ENCODE results near the gene MMP27.
"Not testable (repeated sequence)": the region's sequence is repeated elsewhere in the genome, so short reads cannot be mapped to it uniquely, and the experiment has no call there.

The MMP27 gene
- 0 reads per million in 9 experiments for total RNA-seq

- peaks cover 0 to 3% of the 10 kb centered on the region in 2 donors for H3K4me1 Mint-ChIP-seq (ENCODE audit: low read depth in 2 of 2)
- no peak for DNase-seq
Measured at GRCh38 chr11:102705626-102706025, at the start of gene MMP27. MMP27 (minus strand) TSS chr11:102705769; CDS start chr11:102705714, 55 bp downstream.

DNA sequence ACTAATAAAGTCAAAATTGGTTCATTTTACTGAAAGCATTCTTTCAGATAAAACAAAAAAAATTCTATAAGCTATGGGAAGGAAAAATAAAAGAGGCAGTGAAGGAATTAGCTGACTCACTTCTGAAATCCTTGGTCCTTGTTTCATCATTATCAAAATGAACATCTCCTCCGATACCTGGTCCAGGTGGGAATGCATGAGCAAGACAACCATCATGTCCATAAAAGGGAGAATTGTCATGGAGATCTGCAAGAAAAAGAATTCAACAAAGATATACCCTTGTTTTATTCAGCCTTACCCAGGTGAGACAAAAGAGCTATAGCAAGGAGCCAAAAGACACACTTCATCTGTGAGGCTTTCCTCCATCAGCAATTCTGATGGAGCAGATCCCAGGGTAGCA lies 47.7 kb upstream of the MMP27 start:
- Mint-ChIP-seq H3K4me1 (ENCODE audit: low read depth in 2 of 2) (no peaks in the 10 kb centered on the region), H3K36me3 (ENCODE audit: insufficient read depth) (peaks cover 3% of the 10 kb centered on the region), H3K27me3 (peaks cover 49 to 50% of the 10 kb centered on the region in 2 donors), H3K27ac (no peak overlapping the region), H3K4me3 (no peak overlapping the region), H3K9me3 (peaks cover 0 to 2% of the 10 kb centered on the region in 2 donors)
- DNase-seq (no peak), ATAC-seq (replicated peaks) (no peak)

More at GRCh38 chr11:102705626-102706025, at the start of gene MMP27:
- no peak within 1 kb of the TSS for H3K27ac Mint-ChIP-seq
- no peak within 1 kb of the TSS for H3K4me3 Mint-ChIP-seq
- ATAC-seq (replicated peaks), result no peak
- no peaks in the 10 kb centered on the region for H3K36me3 Mint-ChIP-seq (ENCODE audit: insufficient read depth)
- peaks cover 0 to 15% of the 10 kb centered on the region in 2 donors for H3K27me3 Mint-ChIP-seq
- H3K9me3 Mint-ChIP-seq, result no peaks in the 10 kb centered on the region

DNA sequence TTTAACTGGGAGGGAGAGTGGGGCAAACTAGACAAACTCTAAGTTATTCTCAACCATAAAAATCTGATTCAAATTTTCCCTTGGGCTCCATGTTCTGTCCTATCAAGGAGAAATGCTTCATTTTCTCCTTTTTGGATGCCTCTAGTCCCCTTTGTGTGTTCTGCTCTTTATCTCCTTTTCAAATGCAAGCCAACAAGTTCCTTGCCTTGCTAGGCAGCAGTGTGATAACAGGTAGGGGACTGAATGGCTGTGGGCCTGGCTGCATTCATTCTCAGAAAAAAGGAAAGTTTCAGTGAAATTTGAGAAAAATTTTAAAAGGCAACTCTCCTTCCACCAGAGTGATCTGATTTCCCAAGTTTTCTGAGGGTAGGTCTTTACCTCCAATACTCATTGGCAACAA lies 46.1 kb upstream of the MMP27 start:
- no peak for ATAC-seq (replicated peaks)
- H3K36me3 Mint-ChIP-seq (ENCODE audit: insufficient read depth), result peaks cover 3% of the 10 kb centered on the region
- no peaks in the 10 kb centered on the region for H3K4me1 Mint-ChIP-seq (ENCODE audit: low read depth in 2 of 2)
- H3K9me3 Mint-ChIP-seq, result peaks cover 4 to 8% of the 10 kb centered on the region in 2 donors
- DNase-seq, result no peak
- peaks cover 46 to 50% of the 10 kb centered on the region in 2 donors for H3K27me3 Mint-ChIP-seq
- no peak overlapping the region for H3K4me3 Mint-ChIP-seq
- no peak overlapping the region for H3K27ac Mint-ChIP-seq

DNA sequence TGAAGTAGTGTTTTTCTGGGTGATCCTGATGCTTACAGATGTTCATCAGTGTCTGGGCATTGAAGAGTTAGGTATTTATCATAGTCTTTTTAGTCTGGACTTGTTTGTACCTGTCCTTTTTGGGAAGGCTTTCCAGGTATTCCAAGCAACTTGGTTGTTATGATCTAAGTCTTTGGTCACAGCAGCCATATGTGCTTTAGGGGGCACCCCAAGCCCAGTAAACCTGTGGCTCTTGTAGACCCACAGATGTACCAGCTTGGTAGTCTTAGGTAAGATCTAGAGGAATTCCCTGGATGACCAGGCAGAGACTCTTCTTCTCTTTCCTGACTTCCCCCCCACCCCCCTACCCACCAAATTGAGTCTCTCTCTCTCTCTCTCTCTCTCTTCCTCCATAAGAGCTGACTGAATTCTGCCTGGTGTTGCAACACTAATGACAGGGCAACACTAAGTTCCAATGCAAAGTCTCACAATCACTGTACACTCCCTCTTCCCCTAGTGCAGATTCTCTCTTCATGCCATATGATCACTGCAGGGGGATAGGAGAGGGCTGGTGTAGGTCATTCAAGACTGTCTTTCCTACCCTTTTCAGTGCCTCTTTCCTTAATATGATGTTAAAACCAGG lies 43.6 kb upstream of the MMP27 start:
- H3K27me3 Mint-ChIP-seq, result peaks cover 23 to 33% of the 10 kb centered on the region in 2 donors
- no peaks in the 10 kb centered on the region for H3K36me3 Mint-ChIP-seq (ENCODE audit: insufficient read depth)
- ATAC-seq (replicated peaks), result no peak
- H3K4me3 Mint-ChIP-seq, result no peak overlapping the region
- peaks cover 4 to 13% of the 10 kb centered on the region in 2 donors for H3K9me3 Mint-ChIP-seq
- H3K27ac Mint-ChIP-seq, result no peak overlapping the region
- no peaks in the 10 kb centered on the region for H3K4me1 Mint-ChIP-seq (ENCODE audit: low read depth in 2 of 2)
- DNase-seq, result no peak

GRCh38 chr11:102746746-102747578 lies 41.4 kb upstream of the MMP27 start:
- not testable (repeated sequence) for H3K27ac Mint-ChIP-seq; H3K4me1 Mint-ChIP-seq (ENCODE audit: low read depth in 2 of 2); DNase-seq; H3K4me3 Mint-ChIP-seq; ATAC-seq (replicated peaks); H3K36me3 Mint-ChIP-seq (ENCODE audit: insufficient read depth)
- Mint-ChIP-seq H3K9me3 (peaks cover 4 to 14% of the 10 kb centered on the region in 2 donors), H3K27me3 (peaks cover 23 to 24% of the 10 kb centered on the region in 2 donors)

- H3K27me3 Mint-ChIP-seq, result peaks cover 11 to 18% of the 10 kb centered on the region in 2 donors
- no peaks in the 10 kb centered on the region for H3K36me3 Mint-ChIP-seq (ENCODE audit: insufficient read depth)
- no peaks in the 10 kb centered on the region for H3K9me3 Mint-ChIP-seq
- no peak for ATAC-seq (replicated peaks)
- DNase-seq, result no peak
- no peaks in the 10 kb centered on the region for H3K4me1 Mint-ChIP-seq (ENCODE audit: low read depth in 2 of 2)
- H3K27ac Mint-ChIP-seq, result no peak overlapping the region
- H3K4me3 Mint-ChIP-seq, result no peak overlapping the region
Measured at GRCh38 chr11:102734650-102735049, 29.1 kb upstream of the MMP27 start.

GRCh38 chr11:102733232-102733875 lies 27.8 kb upstream of the MMP27 start:
- ATAC-seq (replicated peaks), result no peak
- Mint-ChIP-seq H3K36me3 (ENCODE audit: insufficient read depth) (no peaks in the 10 kb centered on the region), H3K4me1 (ENCODE audit: low read depth in 2 of 2) (no peaks in the 10 kb centered on the region), H3K27me3 (peaks cover 15% of the 10 kb centered on the region in 2 donors), H3K4me3 (no peak overlapping the region), H3K9me3 (no peaks in the 10 kb centered on the region), H3K27ac (no peak overlapping the region)
- DNase-seq, result no peak

- not testable (repeated sequence) for H3K4me3 Mint-ChIP-seq; DNase-seq; H3K36me3 Mint-ChIP-seq (ENCODE audit: insufficient read depth); H3K27ac Mint-ChIP-seq; H3K4me1 Mint-ChIP-seq (ENCODE audit: low read depth in 2 of 2); H3K27me3 Mint-ChIP-seq; H3K9me3 Mint-ChIP-seq; ATAC-seq (replicated peaks)
Measured at GRCh38 chr11:102730944-102731343, 25.4 kb upstream of the MMP27 start.

GRCh38 chr11:102729849-102730815 lies 24.6 kb upstream of the MMP27 start:
- ATAC-seq (replicated peaks) (no peak), DNase-seq (no peak)
- Mint-ChIP-seq H3K4me3 (no peak overlapping the region), H3K36me3 (ENCODE audit: insufficient read depth) (no peaks in the 10 kb centered on the region), H3K27ac (no peak overlapping the region), H3K27me3 (peaks cover 6 to 14% of the 10 kb centered on the region in 2 donors), H3K9me3 (no peaks in the 10 kb centered on the region), H3K4me1 (ENCODE audit: low read depth in 2 of 2) (no peaks in the 10 kb centered on the region)

DNA sequence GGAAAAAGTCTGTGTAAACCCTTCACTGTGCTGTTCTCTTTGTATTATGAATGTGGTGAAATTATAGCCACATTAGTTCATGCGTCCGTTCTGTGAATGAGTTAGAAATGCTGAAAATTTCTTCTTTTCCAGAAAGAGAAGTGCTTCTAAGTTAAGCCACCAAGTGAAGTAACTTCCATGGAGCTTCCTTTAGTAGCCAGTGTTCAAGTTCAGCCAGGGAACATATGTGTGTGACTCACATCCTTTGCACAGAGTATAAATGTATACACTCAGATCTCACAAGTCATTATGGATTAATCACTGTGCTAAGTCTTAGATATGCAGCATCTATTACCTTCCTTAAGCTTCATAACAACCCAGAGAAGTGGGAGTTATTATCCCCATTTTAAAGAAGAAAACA lies 22.3 kb upstream of the MMP27 start:
- H3K27me3 Mint-ChIP-seq, result peaks cover 6 to 18% of the 10 kb centered on the region in 2 donors
- no peak overlapping the region for H3K27ac Mint-ChIP-seq
- no peaks in the 10 kb centered on the region for H3K9me3 Mint-ChIP-seq
- ATAC-seq (replicated peaks) (peak; percentile 19), DNase-seq (no peak)
- no peaks in the 10 kb centered on the region for H3K36me3 Mint-ChIP-seq (ENCODE audit: insufficient read depth)
- no peaks in the 10 kb centered on the region for H3K4me1 Mint-ChIP-seq (ENCODE audit: low read depth in 2 of 2)
- H3K4me3 Mint-ChIP-seq, result no peak overlapping the region

DNA sequence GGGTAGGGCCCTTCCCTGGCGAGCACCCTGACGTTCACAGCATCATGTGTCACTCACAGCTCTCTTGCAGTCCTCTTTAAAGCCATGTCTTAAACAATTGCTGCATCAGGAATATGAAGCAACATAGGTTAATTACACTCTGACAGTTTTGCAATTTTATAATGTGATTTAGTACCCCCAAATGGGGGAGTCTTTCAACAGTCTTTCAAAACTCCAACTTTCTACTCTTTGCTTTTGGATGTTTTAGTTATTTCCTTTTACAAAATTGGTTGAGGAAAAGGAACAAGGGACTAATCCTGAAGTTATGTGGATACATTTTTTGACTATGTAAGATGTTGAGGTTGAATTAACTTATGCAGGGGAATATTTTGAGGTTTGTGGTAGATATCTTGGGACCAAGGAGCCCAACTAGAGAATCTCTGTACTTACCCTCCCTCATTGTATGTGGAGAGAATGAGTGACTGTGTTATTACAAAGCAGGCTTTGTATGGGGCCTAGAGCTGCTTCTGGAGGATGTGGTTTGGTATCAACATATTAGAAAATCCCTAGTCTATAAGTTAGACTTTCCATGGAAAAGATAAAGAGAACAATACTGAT lies 19.4 kb upstream of the MMP27 start, which contains the start of gene MMP8:
Gene MMP8, minus strand, starts transcription at position 51 of the 597 bp plus-strand sequence. CDS start 99 bp downstream, outside the sequence.
- no peak for DNase-seq
- Mint-ChIP-seq H3K27me3 (peaks cover 8 to 28% of the 10 kb centered on the region in 2 donors), H3K4me1 (ENCODE audit: low read depth in 2 of 2) (no peaks in the 10 kb centered on the region), H3K4me3 (no peak within 1 kb of the TSS), H3K9me3 (no peaks in the 10 kb centered on the region), H3K27ac (no peak within 1 kb of the TSS), H3K36me3 (ENCODE audit: insufficient read depth) (no peaks in the 10 kb centered on the region)
- no peak for ATAC-seq (replicated peaks)

DNA sequence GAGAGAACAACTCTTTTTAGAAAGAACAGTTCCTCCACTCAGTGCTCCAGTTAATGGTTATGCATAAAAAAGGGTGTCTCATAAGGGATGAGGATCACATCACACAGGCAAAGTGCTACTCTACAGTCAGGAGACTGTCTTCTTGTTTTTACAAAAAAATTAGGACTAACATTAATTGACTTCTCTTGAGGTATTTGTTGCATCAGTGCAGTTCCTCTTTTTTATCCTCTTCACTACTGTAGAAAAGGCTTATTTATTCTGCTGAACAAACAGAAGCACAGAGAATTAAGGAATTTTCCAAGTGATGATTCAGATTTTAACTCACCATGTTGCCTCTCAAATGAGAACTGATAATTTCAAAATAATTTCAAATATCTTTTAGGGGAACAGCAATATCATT lies 17.3 kb upstream of the MMP27 start:
- DNase-seq (no peak), ATAC-seq (replicated peaks) (no peak)
- H3K4me1 Mint-ChIP-seq (ENCODE audit: low read depth in 2 of 2), result no peaks in the 10 kb centered on the region
- peaks cover 7 to 50% of the 10 kb centered on the region in 2 donors for H3K27me3 Mint-ChIP-seq
- no peak overlapping the region for H3K27ac Mint-ChIP-seq
- H3K4me3 Mint-ChIP-seq, result no peak overlapping the region
- H3K9me3 Mint-ChIP-seq, result no peaks in the 10 kb centered on the region
- no peaks in the 10 kb centered on the region for H3K36me3 Mint-ChIP-seq (ENCODE audit: insufficient read depth)

Data from effector memory CD8-positive, alpha-beta T cell (primary cell).